ENCODE data around the gene RUSC2. TPM values are rescaled to one million over a fixed set of nuclear protein-coding genes. Genes with fewer than 3 reads are reported as not detected.
A peak's percentile ranks its signal among the peaks of the same experiment; 100 is the strongest.
"Not testable (repeated sequence)": the region's sequence is repeated elsewhere in the genome, so short reads cannot be mapped to it uniquely, and the experiment has no call there.

Gene RUSC2
- 1 to 10 TPM; 2.2 to 2.4 TPM for total RNA-seq

- H3K36me3 Mint-ChIP-seq, result no peaks in the 10 kb centered on the region
- DNase-seq, result peak; percentile 72
- H3K9me3 Mint-ChIP-seq, result no peaks in the 10 kb centered on the region
- peak within 1 kb of the TSS; percentile 81 for H3K4me3 Mint-ChIP-seq
- H3K27me3 Mint-ChIP-seq, result peaks cover 22% of the 10 kb centered on the region
- H3K27ac Mint-ChIP-seq, result no peak within 1 kb of the TSS
- peaks cover 19% of the 10 kb centered on the region for H3K4me1 Mint-ChIP-seq
Measured at GRCh38 chr9:35489313-35490154, at the start of gene RUSC2. Gene RUSC2, plus strand, starts transcription at chr9:35490111. Its CDS starts 56,411 bp downstream, at chr9:35546522.

GRCh38 chr9:35446012-35446411 is 43.9 kb upstream of the RUSC2 start:
- H3K9me3 Mint-ChIP-seq, result no peaks in the 10 kb centered on the region
- no peak overlapping the region for H3K27ac Mint-ChIP-seq
- no peak overlapping the region for H3K4me3 Mint-ChIP-seq
- H3K36me3 Mint-ChIP-seq, result no peaks in the 10 kb centered on the region
- DNase-seq, result no peak
- peaks cover 46% of the 10 kb centered on the region for H3K27me3 Mint-ChIP-seq
- no peaks in the 10 kb centered on the region for H3K4me1 Mint-ChIP-seq

- no peaks in the 10 kb centered on the region for H3K9me3 Mint-ChIP-seq
- no peak overlapping the region for H3K27ac Mint-ChIP-seq
- DNase-seq, result no peak
- peaks cover 65% of the 10 kb centered on the region for H3K27me3 Mint-ChIP-seq
- H3K36me3 Mint-ChIP-seq, result peaks cover 1% of the 10 kb centered on the region
- H3K4me1 Mint-ChIP-seq, result no peaks in the 10 kb centered on the region
- no peak overlapping the region for H3K4me3 Mint-ChIP-seq
Measured at GRCh38 chr9:35448496-35448895, 41.4 kb upstream of the RUSC2 start.

GRCh38 chr9:35452481-35452880 is 37.4 kb upstream of the RUSC2 start:
- DNase-seq, result no peak
- H3K4me1 Mint-ChIP-seq, result no peaks in the 10 kb centered on the region
- peaks cover 1% of the 10 kb centered on the region for H3K36me3 Mint-ChIP-seq
- H3K27me3 Mint-ChIP-seq, result peaks cover 50% of the 10 kb centered on the region
- no peak overlapping the region for H3K4me3 Mint-ChIP-seq
- no peak overlapping the region for H3K27ac Mint-ChIP-seq
- peaks cover 8% of the 10 kb centered on the region for H3K9me3 Mint-ChIP-seq

GRCh38 chr9:35453786-35454185 is 36.1 kb upstream of the RUSC2 start:
- H3K4me3 Mint-ChIP-seq, result no peak overlapping the region

GRCh38 chr9:35464141-35465025 is 25.5 kb upstream of the RUSC2 start:
- DNase-seq, result no peak
- H3K27ac Mint-ChIP-seq, result no peak overlapping the region
- peaks cover 17% of the 10 kb centered on the region for H3K36me3 Mint-ChIP-seq
- no peaks in the 10 kb centered on the region for H3K4me1 Mint-ChIP-seq
- H3K9me3 Mint-ChIP-seq, result peaks cover 20% of the 10 kb centered on the region
- H3K4me3 Mint-ChIP-seq, result no peak overlapping the region
- peaks cover 36% of the 10 kb centered on the region for H3K27me3 Mint-ChIP-seq

More at GRCh38 chr9:35453786-35454185, 36.1 kb upstream of the RUSC2 start:
- Mint-ChIP-seq H3K27me3 (peaks cover 45% of the 10 kb centered on the region), H3K9me3 (peaks cover 8% of the 10 kb centered on the region), H3K36me3 (peaks cover 1% of the 10 kb centered on the region), H3K27ac (no peak overlapping the region), H3K4me1 (no peaks in the 10 kb centered on the region)
- DNase-seq, result no peak

GRCh38 chr9:35470340-35470739 is 19.6 kb upstream of the RUSC2 start:
- Mint-ChIP-seq H3K4me1 (no peaks in the 10 kb centered on the region), H3K27ac (no peak overlapping the region), H3K36me3 (no peaks in the 10 kb centered on the region), H3K27me3 (peaks cover 39% of the 10 kb centered on the region), H3K9me3 (no peaks in the 10 kb centered on the region), H3K4me3 (no peak overlapping the region)
- DNase-seq, result no peak

GRCh38 chr9:35470894-35471293 is 19.0 kb upstream of the RUSC2 start:
- Mint-ChIP-seq H3K9me3 (no peaks in the 10 kb centered on the region), H3K27ac (no peak overlapping the region), H3K27me3 (peaks cover 40% of the 10 kb centered on the region), H3K36me3 (no peaks in the 10 kb centered on the region), H3K4me3 (no peak overlapping the region), H3K4me1 (no peaks in the 10 kb centered on the region)
- no peak for DNase-seq

GRCh38 chr9:35476596-35476995 is 13.3 kb upstream of the RUSC2 start:
- H3K36me3 Mint-ChIP-seq, result no peaks in the 10 kb centered on the region
- H3K27me3 Mint-ChIP-seq, result peaks cover 26% of the 10 kb centered on the region
- no peak overlapping the region for H3K4me3 Mint-ChIP-seq
- DNase-seq, result no peak
- H3K27ac Mint-ChIP-seq, result no peak overlapping the region
- H3K9me3 Mint-ChIP-seq, result no peaks in the 10 kb centered on the region
- H3K4me1 Mint-ChIP-seq, result no peaks in the 10 kb centered on the region

- H3K27me3 Mint-ChIP-seq, result peaks cover 26% of the 10 kb centered on the region
- not testable (repeated sequence) for H3K4me3 Mint-ChIP-seq, H3K27ac Mint-ChIP-seq, H3K9me3 Mint-ChIP-seq, H3K36me3 Mint-ChIP-seq, H3K4me1 Mint-ChIP-seq
- DNase-seq, result peak; percentile 20
Measured at GRCh38 chr9:35477211-35477855, 12.6 kb upstream of the RUSC2 start.

GRCh38 chr9:35478871-35479270 is 11.0 kb upstream of the RUSC2 start:
- no peak for DNase-seq
- Mint-ChIP-seq H3K9me3 (no peaks in the 10 kb centered on the region), H3K27me3 (peaks cover 17% of the 10 kb centered on the region), H3K27ac (no peak overlapping the region), H3K4me1 (no peaks in the 10 kb centered on the region), H3K36me3 (no peaks in the 10 kb centered on the region), H3K4me3 (no peak overlapping the region)

GRCh38 chr9:35481347-35481975 is 8.4 kb upstream of the RUSC2 start:
- H3K27ac Mint-ChIP-seq, result no peak overlapping the region
- H3K36me3 Mint-ChIP-seq, result no peaks in the 10 kb centered on the region
- H3K9me3 Mint-ChIP-seq, result no peaks in the 10 kb centered on the region
- peaks cover 11% of the 10 kb centered on the region for H3K27me3 Mint-ChIP-seq
- peak; percentile 23 for DNase-seq
- no peaks in the 10 kb centered on the region for H3K4me1 Mint-ChIP-seq
- H3K4me3 Mint-ChIP-seq, result no peak overlapping the region

- Mint-ChIP-seq H3K27ac (no peak overlapping the region), H3K4me1 (no peaks in the 10 kb centered on the region), H3K9me3 (no peaks in the 10 kb centered on the region), H3K27me3 (peaks cover 4% of the 10 kb centered on the region), H3K36me3 (no peaks in the 10 kb centered on the region), H3K4me3 (no peak overlapping the region)
- DNase-seq, result no peak
Measured at GRCh38 chr9:35482071-35482470, 7.8 kb upstream of the RUSC2 start.

- H3K4me3 Mint-ChIP-seq, result no peak overlapping the region
- no peaks in the 10 kb centered on the region for H3K9me3 Mint-ChIP-seq
Measured at GRCh38 chr9:35484406-35484805, 5.5 kb upstream of the RUSC2 start.

More at GRCh38 chr9:35484406-35484805, 5.5 kb upstream of the RUSC2 start:
- H3K36me3 Mint-ChIP-seq, result no peaks in the 10 kb centered on the region
- peaks cover 6% of the 10 kb centered on the region for H3K4me1 Mint-ChIP-seq
- DNase-seq, result no peak
- no peak overlapping the region for H3K27ac Mint-ChIP-seq
- H3K27me3 Mint-ChIP-seq, result peaks cover 10% of the 10 kb centered on the region

All from activated naive CD8-positive, alpha-beta T cell treated with anti-CD3 and anti-CD28 coated beads for 36 hours (primary cell).